GM19240 (cell line): ENCODE results near the gene EFNB3.

Experiments
- DNase-seq: peaks from one replicate; pipeline ENCODE4 v3.0.0; 2011; ENCODE audit warnings: low spot score; ENCODE audit not compliant: insufficient read length

Gene EFNB3

GRCh38 chr17:7717756-7718350, 12.9 kb downstream of the EFNB3 start:
- DNase-seq, result no peak

DNA sequence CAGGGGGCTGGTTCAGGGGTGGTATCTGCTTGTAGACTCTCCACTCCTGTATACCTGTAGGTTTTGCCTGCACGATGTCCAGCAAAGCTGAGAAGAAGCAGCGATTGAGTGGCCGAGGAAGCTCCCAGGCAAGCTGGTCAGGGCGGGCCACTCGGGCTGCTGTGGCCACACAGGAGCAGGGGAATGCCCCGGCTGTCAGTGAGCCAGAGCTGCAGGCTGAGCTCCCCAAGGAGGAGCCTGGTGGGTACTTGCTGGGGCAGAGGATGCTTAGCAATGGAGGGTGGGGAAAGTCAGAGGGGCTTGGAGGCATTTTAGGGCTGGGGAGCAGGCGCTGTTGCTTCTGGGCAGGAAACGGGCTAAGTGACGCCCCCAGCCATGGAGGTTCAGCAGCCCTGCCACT, 14.7 kb downstream of the EFNB3 start:
- DNase-seq, result no peak

DNA sequence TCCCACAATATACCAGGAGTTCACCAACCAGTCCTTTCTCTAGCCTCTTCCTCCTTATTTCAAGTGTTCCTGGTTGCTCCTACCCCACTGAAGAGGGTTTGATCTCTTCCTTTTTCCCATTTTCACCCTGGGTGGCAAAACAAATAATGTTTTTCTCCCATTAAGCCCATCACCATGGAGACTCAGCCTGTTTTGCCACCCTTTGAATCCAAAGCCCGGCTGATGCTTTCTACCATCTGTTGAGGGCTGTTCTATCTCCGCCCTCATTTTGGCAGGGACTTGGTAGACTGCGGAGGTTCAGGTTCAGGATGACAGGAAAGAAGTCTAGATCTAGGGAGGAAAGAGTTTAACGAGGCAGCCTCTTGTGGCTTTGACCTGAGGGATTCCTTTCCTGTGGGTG, 15.1 kb downstream of the EFNB3 start:
- no peak for DNase-seq

- no peak for DNase-seq
Observed at GRCh38 chr17:7721612-7722011, 16.6 kb downstream of the EFNB3 start.

GRCh38 chr17:7727886-7728285, 22.9 kb downstream of the EFNB3 start:
- DNase-seq, result no peak

DNA sequence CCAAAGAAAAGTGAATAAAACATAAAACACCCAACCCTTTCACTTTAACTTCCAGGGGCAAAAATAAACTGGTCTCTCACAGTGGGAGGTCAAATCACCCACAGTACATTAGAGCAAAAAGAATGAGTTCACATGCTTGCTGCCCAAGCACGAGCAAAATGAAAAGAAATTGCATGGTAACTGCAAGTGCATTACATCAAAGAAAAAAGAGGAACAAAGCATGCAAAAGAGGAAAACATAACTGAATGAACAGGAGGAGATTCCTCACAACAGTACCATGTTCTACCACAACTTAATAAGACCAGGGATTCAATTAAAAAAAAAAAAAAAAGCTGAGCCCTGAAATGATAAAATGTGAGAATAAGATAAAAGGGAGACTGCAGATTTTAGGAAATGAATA, 24.8 kb downstream of the EFNB3 start:
- DNase-seq, result no peak

DNA sequence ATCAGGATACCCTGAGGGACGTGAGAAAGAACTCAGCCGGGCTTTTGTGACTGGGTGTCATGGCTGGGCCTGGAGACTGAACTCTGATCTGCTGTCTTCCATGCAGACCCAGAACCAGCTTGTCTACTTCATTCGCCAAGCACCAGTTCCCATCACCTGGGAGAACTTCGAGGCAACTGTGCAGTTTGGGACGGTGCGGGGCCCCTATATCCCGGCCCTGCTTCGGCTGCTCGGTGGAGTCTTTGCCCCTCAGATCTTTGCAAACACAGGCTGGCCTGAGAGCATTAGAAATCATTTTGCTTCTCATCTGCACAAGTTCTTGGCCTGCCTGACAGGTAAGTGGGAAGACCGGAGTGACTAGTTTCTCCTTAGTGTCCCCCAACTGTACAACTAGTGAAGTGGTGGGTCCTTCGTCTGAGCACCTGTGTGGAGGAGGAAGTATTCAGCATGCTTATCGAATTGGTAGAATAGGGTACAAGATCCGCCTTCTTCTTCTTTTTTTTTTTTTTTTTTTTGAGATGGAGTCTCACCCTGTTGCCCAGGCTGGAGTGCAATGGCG, 28.1 kb downstream of the EFNB3 start:
- no peak for DNase-seq

DNA sequence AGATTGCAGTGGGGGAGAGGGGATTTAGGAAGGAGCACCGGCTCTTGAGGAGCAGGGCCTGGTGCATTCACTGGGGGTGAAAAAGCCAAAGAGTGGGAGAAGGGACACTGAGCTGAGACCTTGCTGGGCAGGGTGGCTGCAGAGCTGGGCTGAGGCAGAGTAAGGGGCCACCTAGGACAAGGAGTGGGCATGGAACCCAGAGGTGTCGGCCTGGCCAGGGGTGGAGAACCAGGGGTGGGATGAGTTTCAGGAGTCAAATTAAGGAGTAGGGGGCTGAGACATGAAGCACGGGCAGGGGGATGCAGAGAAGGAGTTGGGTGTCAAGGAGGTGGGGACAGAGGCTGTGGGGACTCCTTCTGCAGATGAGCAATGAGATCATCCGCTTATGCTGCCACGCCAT, 32.6 kb downstream of the EFNB3 start:
- no peak for DNase-seq

DNA sequence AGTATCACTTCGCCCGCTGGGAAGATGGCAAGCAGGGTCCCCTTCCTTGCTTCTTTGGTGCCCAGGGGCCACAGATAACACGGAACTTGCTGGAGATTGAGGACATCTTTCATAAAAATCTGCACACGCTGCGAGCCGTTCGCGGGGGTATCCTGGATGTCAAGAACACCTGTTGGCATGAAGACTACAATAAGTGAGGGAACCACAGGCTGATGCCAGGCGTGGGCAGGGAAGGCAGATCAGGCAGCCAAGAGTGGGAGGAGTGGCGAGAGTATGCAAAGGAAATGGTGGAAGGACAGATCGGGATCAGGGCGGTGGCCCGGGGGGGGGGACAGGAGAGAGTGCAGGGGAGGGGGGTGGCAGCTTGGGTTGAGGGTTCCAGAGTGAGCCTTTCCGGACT, 34.7 kb downstream of the EFNB3 start:
- DNase-seq, result no peak

GRCh38 chr17:7740481-7741001, 35.5 kb downstream of the EFNB3 start:
- no peak for DNase-seq

GRCh38 chr17:7742729-7743128, 37.7 kb downstream of the EFNB3 start:
- DNase-seq, result no peak

GRCh38 chr17:7744416-7744815, 39.4 kb downstream of the EFNB3 start:
- DNase-seq, result no peak

GRCh38 chr17:7745748-7746470, 40.9 kb downstream of the EFNB3 start:
- DNase-seq, result no peak

DNA sequence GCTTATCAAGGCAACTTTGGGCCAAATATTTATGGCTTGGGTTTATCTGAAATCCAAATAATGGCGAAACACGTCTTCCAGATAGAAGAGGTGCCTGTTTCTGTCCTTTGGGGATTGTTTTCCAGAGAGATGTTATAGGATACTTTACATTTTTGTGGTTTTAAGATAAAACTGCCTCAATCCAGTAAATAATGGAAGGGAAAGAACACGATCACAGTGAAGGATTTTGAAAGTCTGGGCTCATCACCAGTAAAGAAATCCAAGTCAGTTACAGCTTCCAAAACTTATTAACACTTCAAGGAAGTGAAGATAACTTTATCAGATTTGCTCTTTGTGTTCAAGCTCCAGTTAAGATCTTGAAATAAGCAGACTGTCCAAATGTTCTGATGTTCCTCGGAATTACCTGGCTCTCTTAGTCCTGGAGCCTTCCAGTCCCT, 42.7 kb downstream of the EFNB3 start:
- no peak for DNase-seq

GRCh38 chr17:7748076-7748775, 43.2 kb downstream of the EFNB3 start:
- DNase-seq, result no peak

DNA sequence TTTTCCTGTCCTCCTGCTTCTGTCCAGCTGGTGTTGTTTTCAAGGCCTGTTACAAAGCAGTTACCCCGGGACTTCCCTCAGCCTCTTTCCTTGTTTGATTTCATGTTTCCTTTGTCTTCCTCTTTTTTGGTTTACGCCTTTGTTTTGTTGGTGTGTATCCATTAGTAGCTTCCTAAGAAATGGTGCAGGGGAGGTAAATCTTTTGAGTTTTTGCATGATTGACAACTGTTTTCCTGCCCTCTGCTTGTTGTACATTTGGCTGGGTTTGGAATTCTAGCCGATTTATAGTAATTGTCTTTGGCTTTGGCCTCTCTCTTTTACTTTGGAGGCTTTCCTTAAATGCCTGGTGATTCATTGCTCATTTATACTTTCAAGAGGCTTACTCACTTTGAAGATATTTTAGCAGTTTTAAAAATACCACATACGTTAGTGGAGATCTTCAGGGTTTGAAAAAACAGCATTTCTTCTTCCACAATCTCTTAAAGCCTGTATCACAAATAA, 45.4 kb downstream of the EFNB3 start:
- no peak for DNase-seq

DNA sequence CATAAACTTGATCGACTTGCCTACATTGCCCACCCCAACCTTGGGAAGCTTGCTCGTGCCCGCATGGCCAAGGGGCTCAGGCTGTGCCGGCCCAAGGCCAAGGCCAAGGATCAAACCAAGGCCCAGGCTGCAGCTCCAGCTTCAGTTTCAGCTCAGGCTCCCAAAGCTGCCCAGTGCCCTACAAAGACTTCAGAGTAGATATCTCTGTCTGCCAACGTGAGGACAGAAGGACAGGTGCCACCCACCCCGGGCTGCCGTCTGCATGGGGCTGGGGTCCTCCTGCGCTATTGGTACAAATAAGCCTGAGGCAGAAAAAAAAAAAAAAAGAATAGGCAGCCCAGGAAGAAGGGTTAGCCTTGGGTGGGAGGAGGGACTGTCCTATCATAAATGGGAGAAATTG, 49.7 kb downstream of the EFNB3 start:
- no peak for DNase-seq

- DNase-seq, result no peak
Observed at GRCh38 chr17:7755095-7755890, 50.3 kb downstream of the EFNB3 start.

- DNase-seq, result no peak
Observed at GRCh38 chr17:7756968-7757367, 52.0 kb downstream of the EFNB3 start.
